Measurements from ENCODE around the gene DIPK2B. TPM values are rescaled to one million over a fixed set of nuclear protein-coding genes. Genes with fewer than 3 reads are reported as not detected.
A peak's percentile ranks its signal among the peaks of the same experiment; 100 is the strongest.

DIPK2B gene, protein sequence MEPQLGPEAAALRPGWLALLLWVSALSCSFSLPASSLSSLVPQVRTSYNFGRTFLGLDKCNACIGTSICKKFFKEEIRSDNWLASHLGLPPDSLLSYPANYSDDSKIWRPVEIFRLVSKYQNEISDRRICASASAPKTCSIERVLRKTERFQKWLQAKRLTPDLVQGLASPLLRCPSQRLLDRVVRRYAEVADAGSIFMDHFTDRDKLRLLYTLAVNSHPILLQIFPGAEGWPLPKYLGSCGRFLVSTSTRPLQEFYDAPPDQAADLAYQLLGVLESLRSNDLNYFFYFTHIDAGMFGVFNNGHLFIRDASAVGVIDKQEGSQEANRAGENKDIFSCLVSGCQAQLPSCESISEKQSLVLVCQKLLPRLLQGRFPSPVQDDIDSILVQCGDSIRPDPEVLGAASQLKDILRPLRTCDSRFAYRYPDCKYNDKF
- total RNA-seq (10 to 100 TPM; 15.9 to 31.9 TPM), polyA plus RNA-seq (10 to 100 TPM in 1 of 2 donors, 1 to 10 TPM in 1; 6.8 to 10.9 TPM)
- long read RNA-seq, donor 1, full-length matches to known transcripts: 8 of 8 reads
- long read RNA-seq, donor 1, partial matches to known transcripts: 0 of 8 reads
- long read RNA-seq, donor 1, other reads (novel, unspliced or antisense): 0 of 8 reads
- long read RNA-seq, donor 2, full-length matches to known transcripts: 6 of 6 reads
- long read RNA-seq, donor 2, partial matches to known transcripts: 0 of 6 reads
- long read RNA-seq, donor 2, other reads (novel, unspliced or antisense): 0 of 6 reads
- long read RNA-seq, donor 3, full-length matches to known transcripts: 6 of 6 reads
- long read RNA-seq, donor 3, partial matches to known transcripts: 0 of 6 reads
- long read RNA-seq, donor 3, other reads (novel, unspliced or antisense): 0 of 6 reads
- long read RNA-seq, donor 4, full-length matches to known transcripts: 5 of 5 reads
- long read RNA-seq, donor 4, partial matches to known transcripts: 0 of 5 reads
- long read RNA-seq, donor 4, other reads (novel, unspliced or antisense): 0 of 5 reads
- long read RNA-seq, donor 5, full-length matches to known transcripts: 18 of 31 reads
- long read RNA-seq, donor 5, partial matches to known transcripts: 13 of 31 reads
- long read RNA-seq, donor 5, other reads (novel, unspliced or antisense): 0 of 31 reads

- no peaks in the 10 kb centered on the region for H3K36me3 ChIP-seq (ENCODE audit: control insufficient read depth in 4 of 4, insufficient read depth in 4 of 4, low read length in 4 of 4)
- ATAC-seq (ENCODE audit: insufficient read depth, low FRiP score) (peak; percentile 47), DNase-seq (peak; percentile 22 to 65 (median 23))
- TF ChIP-seq, protein P1, sequence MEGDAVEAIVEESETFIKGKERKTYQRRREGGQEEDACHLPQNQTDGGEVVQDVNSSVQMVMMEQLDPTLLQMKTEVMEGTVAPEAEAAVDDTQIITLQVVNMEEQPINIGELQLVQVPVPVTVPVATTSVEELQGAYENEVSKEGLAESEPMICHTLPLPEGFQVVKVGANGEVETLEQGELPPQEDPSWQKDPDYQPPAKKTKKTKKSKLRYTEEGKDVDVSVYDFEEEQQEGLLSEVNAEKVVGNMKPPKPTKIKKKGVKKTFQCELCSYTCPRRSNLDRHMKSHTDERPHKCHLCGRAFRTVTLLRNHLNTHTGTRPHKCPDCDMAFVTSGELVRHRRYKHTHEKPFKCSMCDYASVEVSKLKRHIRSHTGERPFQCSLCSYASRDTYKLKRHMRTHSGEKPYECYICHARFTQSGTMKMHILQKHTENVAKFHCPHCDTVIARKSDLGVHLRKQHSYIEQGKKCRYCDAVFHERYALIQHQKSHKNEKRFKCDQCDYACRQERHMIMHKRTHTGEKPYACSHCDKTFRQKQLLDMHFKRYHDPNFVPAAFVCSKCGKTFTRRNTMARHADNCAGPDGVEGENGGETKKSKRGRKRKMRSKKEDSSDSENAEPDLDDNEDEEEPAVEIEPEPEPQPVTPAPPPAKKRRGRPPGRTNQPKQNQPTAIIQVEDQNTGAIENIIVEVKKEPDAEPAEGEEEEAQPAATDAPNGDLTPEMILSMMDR (IDR thresholded peaks at IDR 0.05; ENCODE audit: control extremely low read depth, extremely low read depth): no peak
- H3K27ac ChIP-seq (ENCODE audit: low read depth in 1 of 2, low read length in 1 of 2): peak within 1 kb of the TSS; percentile 45 to 56
- peaks cover 0 to 53% (median 26%) of the 10 kb centered on the region in 3 donors for H3K27me3 ChIP-seq (ENCODE audit: control insufficient read depth in 3 of 3, insufficient read depth in 3 of 3, low read length in 2 of 3)
- H3K9ac ChIP-seq (ENCODE audit: insufficient read depth in 1 of 2, low read length in 2 of 2): no peak within 1 kb of the TSS
- peak within 1 kb of the TSS; percentile 36 for H3K4me3 ChIP-seq
- 39 to 48% methylated on average over 8 to 9 of the region's 9 CpGs for WGBS, 2 donors
- no peaks in the 10 kb centered on the region for H3K4me1 ChIP-seq (ENCODE audit: control insufficient read depth in 5 of 5, insufficient read depth in 5 of 5, low read length in 5 of 5)
- H3K9me3 ChIP-seq (ENCODE audit: control insufficient read depth in 4 of 4, insufficient read depth in 3 of 4, low read length in 3 of 4): peaks cover 0 to 1% (median 0%) of the 10 kb centered on the region in 4 donors
Measured at GRCh38 chrX:45200741-45201234, at the start of gene DIPK2B. Gene DIPK2B (minus strand): TSS chrX:45200876. CDS start chrX:45200826, 50 bp downstream.

DNA sequence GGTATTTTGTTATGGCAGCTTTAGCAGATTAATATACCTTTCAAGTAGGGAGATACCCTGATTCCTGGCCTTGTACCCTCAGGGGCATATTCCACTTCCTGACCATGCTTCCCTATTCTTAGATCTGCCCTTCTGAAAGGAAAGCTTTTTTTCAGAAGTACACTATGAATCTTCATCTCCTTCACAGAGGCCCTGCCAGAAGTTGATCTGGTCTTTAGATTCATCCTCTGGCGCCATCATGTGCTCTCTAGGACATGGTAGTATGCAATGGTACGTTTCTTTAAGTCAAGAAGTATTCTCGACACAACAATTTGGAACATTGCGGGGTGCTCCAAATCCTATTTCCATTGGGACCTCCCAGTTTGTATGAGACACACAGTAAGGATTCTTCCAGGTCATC lies 39.6 kb upstream of the DIPK2B start:
- WGBS, 2 donors: 79 to 82% methylated on average over 4 of the region's 4 CpGs
- no peak for ATAC-seq (ENCODE audit: insufficient read depth, low FRiP score)

GRCh38 chrX:45238489-45238888 lies 37.8 kb upstream of the DIPK2B start:
- TF ChIP-seq, protein P1 (IDR thresholded peaks at IDR 0.05; ENCODE audit: control extremely low read depth, extremely low read depth): no peak
- ATAC-seq (ENCODE audit: insufficient read depth, low FRiP score): no peak
- no peak overlapping the region for H3K4me3 ChIP-seq

More for the DNA sequence above, 39.6 kb upstream of the DIPK2B start:
- no peaks in the 10 kb centered on the region for H3K9me3 ChIP-seq (ENCODE audit: control insufficient read depth in 4 of 4, insufficient read depth in 3 of 4, low read length in 3 of 4)
- no peaks in the 10 kb centered on the region for H3K4me1 ChIP-seq (ENCODE audit: control insufficient read depth in 5 of 5, insufficient read depth in 5 of 5, low read length in 5 of 5)
- H3K4me3 ChIP-seq: no peak overlapping the region
- no peak overlapping the region for H3K9ac ChIP-seq (ENCODE audit: insufficient read depth in 1 of 2, low read length in 2 of 2)
- TF ChIP-seq, protein P1 (IDR thresholded peaks at IDR 0.05; ENCODE audit: control extremely low read depth, extremely low read depth): no peak
- H3K27ac ChIP-seq (ENCODE audit: low read depth in 1 of 2, low read length in 1 of 2): no peak overlapping the region
- DNase-seq: peak in 1 of 3 donors; percentile 4
- H3K27me3 ChIP-seq (ENCODE audit: control insufficient read depth in 3 of 3, insufficient read depth in 3 of 3, low read length in 2 of 3): peaks cover 0 to 38% (median 20%) of the 10 kb centered on the region in 3 donors
- no peaks in the 10 kb centered on the region for H3K36me3 ChIP-seq (ENCODE audit: control insufficient read depth in 4 of 4, insufficient read depth in 4 of 4, low read length in 4 of 4)

More at GRCh38 chrX:45238489-45238888, 37.8 kb upstream of the DIPK2B start:
- Histone ChIP-seq H3K4me1 (ENCODE audit: control insufficient read depth in 5 of 5, insufficient read depth in 5 of 5, low read length in 5 of 5) (no peaks in the 10 kb centered on the region), H3K36me3 (ENCODE audit: control insufficient read depth in 4 of 4, insufficient read depth in 4 of 4, low read length in 4 of 4) (no peaks in the 10 kb centered on the region), H3K27ac (ENCODE audit: low read depth in 1 of 2, low read length in 1 of 2) (no peak overlapping the region), H3K9ac (ENCODE audit: insufficient read depth in 1 of 2, low read length in 2 of 2) (no peak overlapping the region), H3K9me3 (ENCODE audit: control insufficient read depth in 4 of 4, insufficient read depth in 3 of 4, low read length in 3 of 4) (no peaks in the 10 kb centered on the region), H3K27me3 (ENCODE audit: control insufficient read depth in 3 of 3, insufficient read depth in 3 of 3, low read length in 2 of 3) (peaks cover 0 to 41% (median 22%) of the 10 kb centered on the region in 3 donors)
- DNase-seq: no peak
- WGBS, 2 donors: 0 to 60% methylated on average over 1 of the region's 1 CpG
